ENCODE data around the gene SHB.

Gene SHB

DNA sequence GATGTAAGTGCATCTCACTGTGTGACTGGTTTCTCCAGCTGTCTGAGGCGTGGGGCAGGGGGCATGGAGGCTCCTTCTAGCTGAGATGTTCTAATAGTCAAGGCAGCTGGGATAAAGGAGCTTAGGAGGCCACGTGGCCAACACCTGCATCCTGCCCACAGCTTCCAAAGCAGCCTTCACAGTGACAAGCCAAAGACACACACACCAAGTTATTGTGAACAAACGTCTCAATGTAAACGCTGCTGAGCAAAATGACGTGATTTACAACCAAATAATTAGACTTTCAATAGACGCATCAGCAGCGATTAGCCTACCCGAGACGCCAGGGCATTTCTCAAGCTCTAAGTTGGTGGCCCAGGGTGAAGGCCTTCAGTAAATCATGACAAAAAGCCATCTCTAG is 141.9 kb downstream of the SHB start:
- no peak for DNase-seq (ENCODE audit: extremely low read depth, insufficient read length)
- TF ChIP-seq, protein P1, sequence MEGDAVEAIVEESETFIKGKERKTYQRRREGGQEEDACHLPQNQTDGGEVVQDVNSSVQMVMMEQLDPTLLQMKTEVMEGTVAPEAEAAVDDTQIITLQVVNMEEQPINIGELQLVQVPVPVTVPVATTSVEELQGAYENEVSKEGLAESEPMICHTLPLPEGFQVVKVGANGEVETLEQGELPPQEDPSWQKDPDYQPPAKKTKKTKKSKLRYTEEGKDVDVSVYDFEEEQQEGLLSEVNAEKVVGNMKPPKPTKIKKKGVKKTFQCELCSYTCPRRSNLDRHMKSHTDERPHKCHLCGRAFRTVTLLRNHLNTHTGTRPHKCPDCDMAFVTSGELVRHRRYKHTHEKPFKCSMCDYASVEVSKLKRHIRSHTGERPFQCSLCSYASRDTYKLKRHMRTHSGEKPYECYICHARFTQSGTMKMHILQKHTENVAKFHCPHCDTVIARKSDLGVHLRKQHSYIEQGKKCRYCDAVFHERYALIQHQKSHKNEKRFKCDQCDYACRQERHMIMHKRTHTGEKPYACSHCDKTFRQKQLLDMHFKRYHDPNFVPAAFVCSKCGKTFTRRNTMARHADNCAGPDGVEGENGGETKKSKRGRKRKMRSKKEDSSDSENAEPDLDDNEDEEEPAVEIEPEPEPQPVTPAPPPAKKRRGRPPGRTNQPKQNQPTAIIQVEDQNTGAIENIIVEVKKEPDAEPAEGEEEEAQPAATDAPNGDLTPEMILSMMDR (IDR thresholded peaks at IDR 0.05; ENCODE audit: insufficient read depth, low read length, poor library complexity, severe bottlenecking): no peak
- Histone ChIP-seq H3K27me3 (replicated peaks; ENCODE audit: control insufficient read depth, insufficient read depth, low read length) (no peaks in the 10 kb centered on the region), H3K36me3 (ENCODE audit: control insufficient read depth, insufficient read depth, low read length) (no peaks in the 10 kb centered on the region), H3K4me3 (replicated peaks; ENCODE audit: low read depth, low read length) (no peak overlapping the region)

DNA sequence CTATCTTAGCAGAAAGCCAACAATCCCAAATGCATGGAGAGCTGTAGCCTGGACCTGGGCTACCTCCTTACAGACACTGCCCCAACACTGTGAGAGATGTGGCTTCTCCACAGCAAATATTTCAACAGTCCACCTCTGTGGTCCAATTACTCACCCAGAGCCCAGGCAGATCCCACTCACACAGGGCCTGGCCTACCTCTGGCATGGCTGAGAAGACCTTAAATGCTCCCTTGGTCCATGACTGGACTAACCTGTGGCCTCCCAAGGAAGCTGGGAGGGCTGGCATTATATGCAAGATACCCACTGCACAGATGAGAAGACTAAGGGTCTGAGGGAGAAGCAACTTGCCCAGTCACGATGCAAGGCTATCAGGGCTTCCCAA is 142.3 kb downstream of the SHB start:
- TF ChIP-seq, protein P1 (IDR thresholded peaks at IDR 0.05; ENCODE audit: insufficient read depth, low read length, poor library complexity, severe bottlenecking): no peak
- Histone ChIP-seq H3K27me3 (replicated peaks; ENCODE audit: control insufficient read depth, insufficient read depth, low read length) (no peaks in the 10 kb centered on the region), H3K36me3 (ENCODE audit: control insufficient read depth, insufficient read depth, low read length) (no peaks in the 10 kb centered on the region), H3K4me3 (replicated peaks; ENCODE audit: low read depth, low read length) (no peak overlapping the region)
- no peak for DNase-seq (ENCODE audit: extremely low read depth, insufficient read length)

DNA sequence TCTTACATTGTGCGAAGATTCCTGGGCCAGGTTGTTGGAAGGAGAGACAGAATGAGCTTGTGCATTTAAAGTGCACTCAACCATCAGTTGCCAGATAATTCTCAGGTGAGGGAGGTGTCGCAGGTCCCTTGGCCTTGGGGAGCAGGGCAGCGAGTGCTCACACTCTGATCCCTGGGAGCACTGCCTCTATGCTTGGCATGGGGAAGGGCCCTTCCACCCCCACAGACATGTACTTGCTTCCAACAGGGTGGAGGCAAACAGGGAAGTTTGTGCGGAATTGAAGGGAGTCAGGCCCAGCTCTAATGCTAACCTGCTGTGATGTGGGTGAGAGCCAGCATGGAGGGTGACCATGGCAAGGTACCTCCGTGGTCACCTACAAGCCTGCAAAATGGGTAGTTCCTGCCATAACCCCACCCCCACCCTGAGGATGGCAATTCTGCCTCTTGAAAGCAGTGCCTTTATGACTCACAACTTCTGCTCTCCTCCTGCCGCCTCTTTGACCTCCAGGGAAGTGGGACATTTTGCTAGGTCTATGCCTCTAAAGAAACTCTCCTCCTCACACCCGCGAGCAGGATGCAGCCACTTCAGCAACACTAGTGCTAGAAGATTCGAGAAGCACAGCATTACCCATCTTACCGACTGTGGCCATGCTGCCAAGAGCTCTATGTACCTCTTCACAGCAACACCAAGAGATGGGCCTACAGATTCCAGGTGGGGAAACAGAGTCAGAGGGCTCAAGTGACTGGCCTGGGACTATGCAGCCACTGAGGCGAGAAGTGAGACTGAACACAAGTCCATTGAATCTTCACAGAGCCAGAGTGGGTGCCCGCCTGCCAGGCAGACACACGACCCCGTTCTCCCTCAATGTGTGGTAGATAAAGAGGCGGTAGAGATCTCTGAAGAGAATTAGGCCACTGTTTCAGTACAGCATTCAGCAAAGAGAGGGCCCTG is 143.0 kb downstream of the SHB start:
- Histone ChIP-seq H3K27me3 (replicated peaks; ENCODE audit: control insufficient read depth, insufficient read depth, low read length) (no peaks in the 10 kb centered on the region), H3K4me3 (replicated peaks; ENCODE audit: low read depth, low read length) (no peak overlapping the region), H3K36me3 (ENCODE audit: control insufficient read depth, insufficient read depth, low read length) (no peaks in the 10 kb centered on the region)
- TF ChIP-seq, protein P1 (IDR thresholded peaks at IDR 0.05; ENCODE audit: insufficient read depth, low read length, poor library complexity, severe bottlenecking): no peak
- DNase-seq (ENCODE audit: extremely low read depth, insufficient read length): no peak

DNA sequence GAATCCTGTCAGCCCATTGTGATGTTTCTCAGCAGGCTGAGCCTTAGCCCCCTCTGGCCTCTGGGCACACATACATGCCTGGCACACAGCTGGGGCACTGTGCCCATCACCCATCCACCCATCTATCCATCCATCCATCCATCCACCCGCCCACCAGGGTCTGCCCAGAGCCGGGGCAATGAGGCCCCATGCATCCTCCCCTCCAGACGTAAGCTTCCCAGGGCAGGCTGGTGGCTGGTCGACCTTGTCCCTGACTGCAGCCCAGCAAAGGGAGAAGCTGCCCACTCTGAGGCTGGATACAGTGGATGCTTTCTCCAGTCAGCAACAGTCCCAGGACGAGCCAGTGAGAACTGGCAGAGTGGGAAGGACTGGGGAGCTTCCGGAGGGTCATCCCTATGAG is 144.0 kb downstream of the SHB start:
- Histone ChIP-seq H3K4me3 (replicated peaks; ENCODE audit: low read depth, low read length) (no peak overlapping the region), H3K27me3 (replicated peaks; ENCODE audit: control insufficient read depth, insufficient read depth, low read length) (no peaks in the 10 kb centered on the region), H3K36me3 (ENCODE audit: control insufficient read depth, insufficient read depth, low read length) (no peaks in the 10 kb centered on the region)
- DNase-seq (ENCODE audit: extremely low read depth, insufficient read length): no peak
- TF ChIP-seq, protein P1 (IDR thresholded peaks at IDR 0.05; ENCODE audit: insufficient read depth, low read length, poor library complexity, severe bottlenecking): no peak

DNA sequence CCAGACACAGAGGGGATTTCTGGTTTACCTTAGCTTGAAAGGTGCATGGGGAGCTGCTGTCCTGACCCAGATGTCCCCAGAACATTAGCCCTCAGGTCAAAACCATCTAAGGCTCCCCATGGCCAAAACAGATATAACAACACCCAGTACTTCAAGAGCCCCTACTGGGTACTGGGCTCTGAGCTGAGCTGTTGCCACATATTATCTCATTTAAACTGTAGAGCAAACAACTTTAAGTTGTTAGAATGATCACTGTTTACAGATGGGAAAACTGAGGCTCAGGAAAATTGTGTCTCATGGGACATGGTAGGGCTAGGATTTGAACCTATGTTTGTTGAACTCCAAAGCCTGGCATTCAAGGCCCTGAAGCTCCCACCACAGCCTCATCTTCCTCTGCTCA is 144.5 kb downstream of the SHB start:
- DNase-seq (ENCODE audit: extremely low read depth, insufficient read length): no peak
- H3K27me3 ChIP-seq (replicated peaks; ENCODE audit: control insufficient read depth, insufficient read depth, low read length): no peaks in the 10 kb centered on the region
- TF ChIP-seq, protein P1 (IDR thresholded peaks at IDR 0.05; ENCODE audit: insufficient read depth, low read length, poor library complexity, severe bottlenecking): no peak
- H3K4me3 ChIP-seq (replicated peaks; ENCODE audit: low read depth, low read length): no peak overlapping the region
- H3K36me3 ChIP-seq (ENCODE audit: control insufficient read depth, insufficient read depth, low read length): no peaks in the 10 kb centered on the region

Measured in GM06990 (cell line).